COLO668 (cell line): ENCODE measurements around the gene ZNF785.
A peak's percentile ranks its signal among the peaks of the same experiment; 100 is the strongest.
"Not testable (repeated sequence)": the region's sequence is repeated elsewhere in the genome, so short reads cannot be mapped to it uniquely, and the experiment has no call there.

Source experiments
- DNase-seq: peaks from one replicate; lab custom pipeline; 2025; ENCODE audit not compliant: unreplicated experiment; lab: John Stamatoyannopoulos, UW

ZNF785 gene

GRCh38 chr16:30540916-30541464 lies 44.5 kb downstream of the ZNF785 start:
- DNase-seq, result not testable (repeated sequence)

- DNase-seq, result not testable (repeated sequence)
Observed at GRCh38 chr16:30539986-30540526, 45.4 kb downstream of the ZNF785 start.

DNA sequence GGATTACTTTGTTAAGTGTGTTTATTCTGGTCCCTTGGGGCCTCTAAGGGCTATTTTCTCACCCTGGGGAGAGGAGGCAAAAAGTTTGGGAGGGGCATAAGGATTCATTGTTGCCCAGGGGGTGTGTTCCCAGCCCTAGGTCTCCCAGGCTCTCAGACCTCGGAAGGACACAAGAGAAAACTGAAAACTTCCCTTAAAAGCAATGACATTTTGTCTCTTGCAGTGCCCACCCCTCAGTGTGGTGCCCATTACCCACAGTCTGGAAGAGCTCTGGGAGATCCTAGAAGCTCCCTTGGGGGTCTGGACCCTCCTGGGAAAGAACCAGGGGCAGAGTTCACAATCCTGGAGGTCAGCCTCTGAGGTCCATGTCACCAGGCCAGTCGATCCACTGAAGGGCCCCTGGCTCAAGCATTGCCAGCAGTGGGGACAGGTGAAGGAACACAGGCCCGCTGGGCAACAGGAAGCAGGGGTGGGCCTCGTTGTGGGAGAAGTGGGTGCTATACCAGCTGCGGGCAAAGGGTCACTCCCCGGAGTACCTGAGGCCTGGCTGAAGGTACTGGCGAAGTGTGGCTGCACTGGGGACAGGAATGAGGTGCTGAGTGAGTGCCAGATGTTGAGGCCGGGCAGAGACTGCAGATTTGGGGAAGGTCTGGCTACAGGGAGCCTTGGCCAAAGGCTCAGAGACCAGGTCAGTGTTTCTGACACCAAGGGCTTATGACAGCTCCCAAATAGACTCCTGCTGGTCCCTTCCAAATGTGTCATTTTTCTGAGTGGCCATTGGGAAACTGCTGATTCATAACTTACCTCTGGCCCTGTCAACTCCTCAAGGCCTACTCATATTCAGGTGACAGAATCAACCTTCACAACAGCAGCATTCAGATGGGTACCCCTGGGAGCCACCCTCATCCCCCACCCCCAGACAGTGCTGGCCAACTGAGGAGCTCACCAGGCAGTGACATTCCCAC lies 46.2 kb downstream of the ZNF785 start:
- DNase-seq, result no peak

DNA sequence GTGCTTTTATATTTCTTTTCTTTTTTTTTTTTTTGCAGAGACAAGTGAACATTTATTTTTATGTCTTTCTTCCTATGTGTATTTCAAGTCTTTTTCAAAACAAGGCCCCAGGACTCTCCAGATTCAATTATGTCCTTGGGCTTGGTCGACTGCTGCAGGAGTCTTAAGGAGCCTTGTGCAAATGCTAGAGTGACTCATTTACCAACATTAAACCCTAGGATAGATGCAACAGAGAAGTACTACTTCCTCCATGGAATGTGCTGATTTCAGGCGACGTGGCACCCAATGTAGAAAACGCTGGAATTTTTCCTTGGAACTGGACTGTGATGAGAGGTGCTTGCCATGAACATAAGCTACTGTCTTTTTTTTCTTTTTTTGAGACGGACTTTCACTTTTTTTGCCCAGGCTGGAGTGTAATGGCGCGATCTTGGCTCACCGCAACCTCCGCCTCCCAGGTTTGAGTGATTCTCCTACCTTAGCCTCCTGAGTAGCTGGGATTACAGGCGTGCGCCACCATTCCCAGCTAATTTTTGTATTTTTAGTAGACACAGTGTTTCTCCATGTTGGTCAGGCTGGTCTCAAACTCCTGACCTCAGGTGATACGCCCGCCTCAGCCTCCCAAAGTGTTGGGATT lies 49.0 kb downstream of the ZNF785 start:
- DNase-seq, result not testable (repeated sequence)

DNA sequence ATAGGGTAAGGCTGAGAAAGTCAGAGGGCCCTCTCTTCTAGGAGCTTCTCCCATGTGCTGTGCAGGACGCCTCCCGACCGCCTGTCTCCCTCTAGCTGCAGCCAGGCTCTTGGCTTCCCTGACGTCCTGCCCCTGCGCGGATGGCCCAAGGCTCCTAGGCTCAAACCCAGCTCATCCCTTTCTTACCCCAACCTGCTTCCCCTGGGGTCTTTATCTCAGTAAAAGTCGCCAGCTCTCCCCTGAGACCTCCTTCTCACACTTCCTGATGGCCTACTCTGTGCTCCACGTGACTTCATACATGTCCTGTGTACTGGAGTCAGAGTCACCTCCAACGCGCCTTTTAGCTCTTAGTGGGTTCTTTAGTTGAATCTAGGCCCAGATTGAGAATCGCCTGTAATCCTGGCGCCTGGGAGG lies 49.7 kb downstream of the ZNF785 start:
- DNase-seq, result peak; percentile 81

- DNase-seq, result no peak
Observed at GRCh38 chr16:30535106-30535776, 50.3 kb downstream of the ZNF785 start.

GRCh38 chr16:30534368-30535105 lies 51.0 kb downstream of the ZNF785 start, which contains the start of gene ZNF747:
Gene ZNF747 (minus strand): TSS chr16:30534858. CDS start chr16:30534679, 179 bp downstream.
- DNase-seq, result peak; percentile 93

DNA sequence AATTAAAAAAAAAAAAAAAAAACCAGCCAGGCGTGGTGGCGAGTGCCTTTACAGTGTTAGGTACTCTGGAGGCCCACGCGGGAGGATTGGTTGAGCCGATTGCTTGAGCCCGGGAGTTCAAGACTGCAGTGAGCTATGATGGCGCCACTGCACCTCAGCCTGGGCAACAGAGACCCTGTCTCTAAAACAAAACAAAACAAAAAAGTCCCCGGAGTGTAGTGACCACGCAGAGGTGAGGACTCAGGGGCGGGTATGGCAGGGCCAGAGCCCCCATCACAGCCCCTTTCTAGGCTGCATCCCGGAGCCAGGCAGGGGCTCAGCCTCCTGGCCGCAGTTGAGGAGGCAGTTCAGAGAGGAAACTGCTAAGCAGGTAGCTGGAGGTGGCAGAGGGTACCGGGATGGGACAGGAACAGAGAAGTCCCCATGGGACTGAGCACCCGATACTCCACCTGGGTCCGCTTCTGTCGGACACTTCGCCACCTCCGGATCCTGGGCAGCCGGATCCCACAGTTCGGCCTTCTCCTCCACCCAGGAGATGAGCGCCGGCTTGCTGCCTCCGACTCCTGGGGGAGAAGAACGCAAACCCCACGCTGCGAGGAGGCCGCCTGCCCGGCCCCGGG lies 51.6 kb downstream of the ZNF785 start:
- peak; percentile 39 for DNase-seq

GRCh38 chr16:30533146-30533522 lies 52.4 kb downstream of the ZNF785 start:
- peak; percentile 40 for DNase-seq

- DNase-seq, result no peak
Observed at GRCh38 chr16:30532285-30533145, 53.0 kb downstream of the ZNF785 start.
